GM21723 (cell line): ENCODE results near the gene CHAD.
A peak's percentile ranks its signal among the peaks of the same experiment; 100 is the strongest.

Experiments
- ATAC-seq: cut with Tn5 transposase; IDR thresholded peaks from one replicate; pipeline ENCODE4 v1.9.1; 2021; ENCODE audit warnings: mild to moderate bottlenecking, moderate library complexity; ENCODE audit not compliant: unreplicated experiment

The CHAD gene

GRCh38 chr17:50468304-50469207 is at the start of gene CHAD:
CHAD (minus strand) TSS chr17:50468880; CDS start chr17:50468813, 67 bp downstream.
- no peak for ATAC-seq

DNA sequence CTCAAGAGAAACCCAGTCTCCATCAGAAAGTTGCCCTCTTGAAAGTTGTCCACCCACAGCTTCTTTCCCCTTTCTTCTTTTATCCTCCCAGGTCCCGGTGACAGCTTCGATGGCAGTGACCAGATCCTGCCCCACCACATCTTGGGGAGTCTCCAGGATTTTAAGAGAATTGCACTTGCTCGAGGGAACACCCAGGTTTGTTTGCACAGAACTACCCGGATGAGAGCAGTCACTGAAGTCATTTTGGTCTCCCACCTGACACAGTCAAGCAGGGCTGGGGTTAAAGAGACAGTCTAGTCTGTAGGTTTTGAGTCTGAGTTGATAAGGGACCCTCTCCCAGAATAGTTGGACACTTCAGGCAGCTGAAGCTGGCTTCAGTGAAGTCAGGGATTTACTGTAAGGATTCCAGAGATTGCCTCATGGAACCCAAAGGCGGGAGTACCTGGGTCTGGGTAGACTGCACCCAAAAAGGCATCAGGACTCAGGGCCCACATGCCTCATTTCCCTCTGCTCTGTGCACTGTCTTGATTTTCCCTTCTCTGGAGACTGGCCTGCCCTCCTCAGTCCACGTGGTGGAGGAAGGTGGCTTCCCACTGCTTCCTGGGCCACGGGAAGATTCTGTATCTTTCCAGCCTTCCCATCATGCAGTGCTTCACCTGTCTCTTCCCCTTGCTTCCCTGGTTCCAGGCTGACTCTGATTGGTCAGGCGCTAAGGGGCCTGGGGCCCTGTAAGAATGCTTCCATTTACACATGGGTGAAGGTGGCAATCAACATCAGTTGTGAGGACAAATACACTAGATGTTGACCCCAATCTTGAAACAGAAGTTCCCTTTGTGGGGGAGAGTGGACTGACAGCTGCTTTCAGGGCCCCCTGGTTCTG is 49.1 kb upstream of the CHAD start:
- no peak for ATAC-seq

DNA sequence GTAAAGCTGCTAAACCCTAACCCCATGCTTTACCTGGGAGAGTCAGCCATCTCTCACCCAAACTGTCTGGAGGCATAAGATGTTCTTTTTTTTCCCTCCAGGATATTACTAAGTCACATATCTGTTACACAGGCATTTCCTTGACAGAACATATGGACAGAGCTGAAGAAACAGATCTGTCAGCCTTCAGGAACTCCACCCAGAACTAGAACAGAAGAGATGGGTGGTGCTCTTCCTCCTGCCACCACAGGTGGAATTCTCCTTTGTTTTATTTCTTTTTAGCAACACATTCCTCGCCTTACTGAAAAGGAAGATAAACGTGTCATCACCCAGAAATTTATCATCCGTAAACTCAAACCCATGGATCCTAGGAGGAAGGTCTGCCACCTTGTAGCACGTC is 48.3 kb upstream of the CHAD start:
- no peak for ATAC-seq

GRCh38 chr17:50514936-50515702 is 46.4 kb upstream of the CHAD start:
- ATAC-seq: no peak

GRCh38 chr17:50514388-50514787 is 45.7 kb upstream of the CHAD start:
- no peak for ATAC-seq

GRCh38 chr17:50513495-50513894 is 44.8 kb upstream of the CHAD start:
- ATAC-seq: no peak

DNA sequence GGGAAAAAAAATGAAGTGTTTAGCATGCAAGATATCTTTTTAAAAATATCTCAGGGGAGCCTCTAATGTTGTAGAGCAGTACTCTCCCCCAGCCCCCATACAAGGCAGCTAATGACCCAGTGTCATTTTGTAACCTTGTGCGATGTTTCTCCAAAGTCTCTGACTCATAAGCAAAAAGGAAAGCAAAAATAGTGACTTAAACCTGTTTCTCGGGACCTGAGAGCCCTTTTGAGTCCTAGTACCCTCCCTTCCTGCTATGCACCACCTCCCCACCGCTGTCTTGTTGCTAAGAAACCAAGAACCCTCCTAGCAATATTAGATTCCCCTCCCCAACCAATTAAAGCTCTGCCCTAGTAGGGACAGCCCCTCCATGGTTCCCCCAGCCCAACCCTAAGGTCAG is 42.4 kb upstream of the CHAD start:
- peak; percentile 73 for ATAC-seq

- no peak for ATAC-seq
Measured at GRCh38 chr17:50508573-50509460, 40.1 kb upstream of the CHAD start.

DNA sequence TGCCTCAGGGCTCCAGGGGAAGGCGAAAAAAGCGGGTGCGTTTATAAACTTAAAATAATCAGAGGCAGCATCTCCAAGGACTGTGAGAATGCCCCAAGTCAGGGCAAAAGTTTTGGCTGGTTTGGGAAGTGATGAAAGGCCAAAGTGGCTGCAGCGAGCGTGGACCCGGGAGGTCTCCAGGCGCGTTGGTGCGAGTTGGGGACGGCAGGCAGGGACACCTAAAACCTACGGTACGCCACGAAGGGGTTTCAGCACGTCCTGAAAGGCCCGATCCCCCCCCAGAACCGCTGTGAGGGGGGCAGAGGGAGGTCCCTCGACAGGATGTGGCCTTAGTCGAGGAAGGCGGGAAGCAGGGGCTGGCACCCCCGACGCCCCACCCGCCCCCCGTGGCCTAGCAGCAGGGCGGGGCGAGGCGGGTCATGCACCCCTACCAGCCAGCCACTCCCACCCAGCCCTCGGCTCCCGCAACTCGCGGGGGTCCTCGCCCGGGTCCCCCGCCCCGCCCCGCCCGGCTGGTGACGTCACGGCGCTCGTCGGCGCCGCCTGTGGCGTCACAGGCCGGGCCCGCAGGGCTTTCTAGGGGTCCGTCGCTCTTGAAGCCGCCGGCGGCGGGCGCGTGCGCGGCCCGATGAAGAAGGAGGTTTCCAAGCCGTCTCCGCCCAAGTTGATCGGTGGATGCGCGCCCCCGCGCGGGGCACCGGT is 39.3 kb upstream of the CHAD start, which contains the start of gene MYCBPAP:
TSS of gene MYCBPAP (plus strand) at position 569 of the 702 bp plus-strand sequence. CDS start 236 bp downstream, outside the sequence.
- peak; percentile 37 for ATAC-seq

- no peak for ATAC-seq
Measured at GRCh38 chr17:50506298-50506697, 37.6 kb upstream of the CHAD start.

DNA sequence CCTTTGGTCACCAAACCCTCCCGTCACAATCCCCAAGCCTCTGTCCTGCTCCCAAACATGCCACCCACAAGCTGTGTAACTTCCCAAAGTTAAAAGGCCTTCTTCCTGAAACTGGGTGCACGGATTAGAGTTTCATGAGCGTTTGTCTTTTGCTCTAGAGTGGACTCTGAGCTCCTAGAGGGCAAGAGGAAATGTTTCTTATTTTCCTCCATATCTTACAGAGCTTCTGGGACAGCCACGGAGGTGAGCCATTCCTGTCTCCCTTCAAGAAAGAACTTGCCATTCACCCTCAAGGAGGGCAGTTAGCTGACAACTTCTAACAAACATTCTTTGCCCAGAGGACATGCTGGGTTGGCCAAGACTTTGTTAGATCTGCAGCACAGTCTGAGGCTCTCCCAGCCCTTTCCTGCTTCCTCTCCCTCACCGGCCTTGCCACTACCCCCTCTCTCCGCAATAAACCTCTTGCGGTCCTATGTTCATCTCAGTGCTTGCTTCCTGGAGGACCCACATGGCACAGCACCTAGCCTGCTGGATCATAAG is 37.0 kb upstream of the CHAD start:
- no peak for ATAC-seq

- ATAC-seq: no peak
Measured at GRCh38 chr17:50502301-50502990, 33.8 kb upstream of the CHAD start.

DNA sequence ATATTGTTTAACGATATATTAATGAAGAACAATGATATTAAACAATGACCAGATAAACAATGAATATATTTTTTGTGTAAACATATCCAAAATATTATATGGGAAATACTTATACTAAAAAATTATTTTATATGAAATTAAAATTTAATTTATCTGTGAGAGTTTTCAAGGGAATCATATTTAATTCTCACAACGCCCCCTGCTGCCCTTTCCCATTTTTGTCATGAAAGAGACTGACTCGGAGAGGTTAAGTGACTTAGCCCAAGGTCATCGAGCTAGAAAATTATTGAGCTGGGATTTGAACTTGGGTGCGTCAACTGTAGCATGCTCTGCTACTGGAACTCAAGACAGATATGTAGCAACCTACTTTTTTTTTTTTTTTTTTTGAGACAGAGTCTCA is 32.4 kb upstream of the CHAD start:
- ATAC-seq: no peak

GRCh38 chr17:50499721-50500120 is 31.0 kb upstream of the CHAD start:
- no peak for ATAC-seq

DNA sequence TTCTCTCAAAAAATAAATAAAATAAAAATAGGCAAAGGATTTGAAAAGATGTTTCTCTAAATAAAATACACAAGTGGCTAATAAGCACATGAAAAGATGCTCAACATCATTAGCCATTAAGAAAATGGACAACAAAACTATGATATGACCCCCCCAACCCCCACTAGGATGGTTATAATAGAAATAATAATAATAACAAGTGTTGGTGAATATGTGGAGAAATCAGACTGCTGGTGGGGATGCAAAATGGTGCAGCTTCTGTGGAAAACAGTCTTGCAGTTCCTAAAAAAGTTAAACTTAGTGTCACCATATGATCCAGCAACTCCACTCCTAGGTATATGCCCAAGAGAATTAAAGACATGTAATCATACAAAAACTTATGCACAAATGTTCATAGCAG is 30.6 kb upstream of the CHAD start:
- no peak for ATAC-seq

- ATAC-seq: no peak
Measured at GRCh38 chr17:50498021-50498874, 29.6 kb upstream of the CHAD start.

DNA sequence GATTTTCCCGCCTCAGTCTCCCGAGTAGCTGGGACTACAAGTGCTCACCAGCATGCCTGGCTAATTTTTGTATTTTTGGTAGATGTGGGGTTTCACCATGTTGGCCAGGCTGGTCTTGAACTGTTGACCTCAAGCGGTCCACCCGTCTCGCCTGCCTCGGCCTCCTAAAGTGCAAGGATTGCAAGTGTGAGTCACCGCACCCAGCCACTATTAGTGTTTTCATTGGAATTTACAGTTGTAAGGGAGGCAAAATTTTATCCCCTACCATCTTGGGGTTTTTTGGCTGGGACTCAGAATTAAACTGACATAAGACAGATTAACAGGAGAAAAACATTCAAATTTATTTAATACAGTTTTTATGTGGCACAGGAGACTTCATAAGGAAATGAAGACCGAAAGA is 27.2 kb upstream of the CHAD start:
- ATAC-seq: no peak
